Activated T-cell treated with anti-CD3 and anti-CD28 coated beads, Interleukin-2, amount 50 U/mL, for 72 hours (primary cell): ENCODE results near the gene AZIN2. TPM values are rescaled to one million over a fixed set of nuclear protein-coding genes. Genes with fewer than 3 reads are reported as not detected.
"Not testable (repeated sequence)": the region's sequence is repeated elsewhere in the genome, so short reads cannot be mapped to it uniquely, and the experiment has no call there.

ENCODE experiments used
- ATAC-seq, 2 donors: fragments of 150-1000 bp; cut with Tn5 transposase; replicated peaks in 1 of 2; 2 replicates each; pipeline ENCODE4 v1.10.0; 2021; ENCODE audit warnings: moderate library complexity in 2 of 2, mild to moderate bottlenecking in 1 of 2
- DNase-seq, 2 donors: peaks; one replicate each; pipeline ENCODE4 v3.0.0; 2021 to 2022; ENCODE audit warnings: mixed read lengths in 1 of 2
- H3K27ac Mint-ChIP-seq: one replicate; pipeline ENCODE4 v1.8.0; 2022; ENCODE audit warnings: mild to moderate bottlenecking, moderate library complexity, mixed read lengths
- H3K27me3 Mint-ChIP-seq: one replicate; pipeline ENCODE4 v1.8.0; 2022; ENCODE audit warnings: low read depth, mixed read lengths
- H3K36me3 Mint-ChIP-seq, 2 donors: one replicate each; pipeline ENCODE4 v1.8.0; 2022; ENCODE audit warnings: mixed read lengths in 2 of 2, mild to moderate bottlenecking in 1 of 2; ENCODE audit not compliant: insufficient read depth in 2 of 2
- H3K4me1 Mint-ChIP-seq: one replicate; pipeline ENCODE4 v1.8.0; 2022; ENCODE audit warnings: low read depth, mixed read lengths
- H3K4me3 Mint-ChIP-seq, 2 donors: one replicate each; pipeline ENCODE4 v1.8.0; 2022; ENCODE audit warnings: mild to moderate bottlenecking in 2 of 2, mixed read lengths in 2 of 2, moderate library complexity in 2 of 2
- H3K9me3 Mint-ChIP-seq, 2 donors: one replicate each; pipeline ENCODE4 v1.8.0; 2022; ENCODE audit warnings: mixed read lengths in 2 of 2
- total RNA-seq, 2 donors: library from RNA; stranded (reverse); gene quantifications; one replicate each; pipeline ENCODE4 v1.2.3, GENCODE V29; 2022

Gene AZIN2
- total RNA-seq, 2 donors from 2014 or later = 2.5 to 4.1 TPM

- ATAC-seq (no peak), DNase-seq (no peak)
- H3K4me3 Mint-ChIP-seq = no peak overlapping the region
- no peaks in the 10 kb centered on the region for H3K36me3 Mint-ChIP-seq
- no peaks in the 10 kb centered on the region for H3K4me1 Mint-ChIP-seq
- H3K27ac Mint-ChIP-seq = no peak overlapping the region
- H3K27me3 Mint-ChIP-seq = no peaks in the 10 kb centered on the region
- no peaks in the 10 kb centered on the region for H3K9me3 Mint-ChIP-seq
Observed at GRCh38 chr1:33117440-33118085, 36.6 kb downstream of the AZIN2 start.

GRCh38 chr1:33118274-33118673 lies 37.3 kb downstream of the AZIN2 start:
- H3K4me1 Mint-ChIP-seq = no peaks in the 10 kb centered on the region
- ATAC-seq = no peak
- no peak overlapping the region for H3K27ac Mint-ChIP-seq

GRCh38 chr1:33119050-33119449 lies 38.1 kb downstream of the AZIN2 start:
- no peaks in the 10 kb centered on the region for H3K4me1 Mint-ChIP-seq
- H3K27me3 Mint-ChIP-seq = no peaks in the 10 kb centered on the region
- H3K4me3 Mint-ChIP-seq = no peak overlapping the region
- DNase-seq = no peak
- no peak overlapping the region for H3K27ac Mint-ChIP-seq
- H3K36me3 Mint-ChIP-seq = no peaks in the 10 kb centered on the region
- H3K9me3 Mint-ChIP-seq = no peaks in the 10 kb centered on the region
- ATAC-seq = no peak

More at GRCh38 chr1:33118274-33118673, 37.3 kb downstream of the AZIN2 start:
- Mint-ChIP-seq H3K9me3 (no peaks in the 10 kb centered on the region), H3K27me3 (no peaks in the 10 kb centered on the region), H3K36me3 (no peaks in the 10 kb centered on the region), H3K4me3 (no peak overlapping the region)
- no peak for DNase-seq

- no peaks in the 10 kb centered on the region for H3K4me1 Mint-ChIP-seq
- no peaks in the 10 kb centered on the region for H3K36me3 Mint-ChIP-seq
- H3K27me3 Mint-ChIP-seq = no peaks in the 10 kb centered on the region
- H3K9me3 Mint-ChIP-seq = no peaks in the 10 kb centered on the region
- DNase-seq (no peak), ATAC-seq (peak in 1 of 2 donors; percentile 13)
- no peak overlapping the region for H3K27ac Mint-ChIP-seq
- H3K4me3 Mint-ChIP-seq = no peak overlapping the region
Observed at GRCh38 chr1:33119532-33120217, 38.7 kb downstream of the AZIN2 start.

GRCh38 chr1:33120436-33121231 lies 39.7 kb downstream of the AZIN2 start:
- ATAC-seq (peak in 1 of 2 donors; percentile 33), DNase-seq (no peak)
- no peak overlapping the region for H3K4me3 Mint-ChIP-seq
- no peaks in the 10 kb centered on the region for H3K27me3 Mint-ChIP-seq
- peaks cover 1 to 2% of the 10 kb centered on the region in 2 donors for H3K36me3 Mint-ChIP-seq
- no peak overlapping the region for H3K27ac Mint-ChIP-seq
- peaks cover 4% of the 10 kb centered on the region for H3K4me1 Mint-ChIP-seq
- H3K9me3 Mint-ChIP-seq = no peaks in the 10 kb centered on the region

GRCh38 chr1:33121728-33122127 lies 40.8 kb downstream of the AZIN2 start:
- H3K4me1 Mint-ChIP-seq = peaks cover 13% of the 10 kb centered on the region
- H3K4me3 Mint-ChIP-seq = no peak overlapping the region
- no peaks in the 10 kb centered on the region for H3K27me3 Mint-ChIP-seq
- H3K36me3 Mint-ChIP-seq = peaks cover 1 to 2% of the 10 kb centered on the region in 2 donors
- DNase-seq (no peak), ATAC-seq (no peak)
- H3K9me3 Mint-ChIP-seq = no peaks in the 10 kb centered on the region
- H3K27ac Mint-ChIP-seq = no peak overlapping the region

GRCh38 chr1:33122483-33123178 lies 41.7 kb downstream of the AZIN2 start:
- DNase-seq (no peak), ATAC-seq (no peak)
- H3K36me3 Mint-ChIP-seq = peaks cover 4 to 5% of the 10 kb centered on the region in 2 donors
- H3K4me1 Mint-ChIP-seq = peaks cover 16% of the 10 kb centered on the region
- no peak overlapping the region for H3K4me3 Mint-ChIP-seq
- H3K9me3 Mint-ChIP-seq = no peaks in the 10 kb centered on the region
- no peaks in the 10 kb centered on the region for H3K27me3 Mint-ChIP-seq
- H3K27ac Mint-ChIP-seq = no peak overlapping the region

GRCh38 chr1:33123266-33123665 lies 42.3 kb downstream of the AZIN2 start:
- H3K9me3 Mint-ChIP-seq = no peaks in the 10 kb centered on the region
- H3K36me3 Mint-ChIP-seq = peaks cover 4 to 5% of the 10 kb centered on the region in 2 donors
- no peak overlapping the region for H3K4me3 Mint-ChIP-seq
- peaks cover 18% of the 10 kb centered on the region for H3K4me1 Mint-ChIP-seq
- no peak overlapping the region for H3K27ac Mint-ChIP-seq
- no peak for DNase-seq
- ATAC-seq = no peak
- no peaks in the 10 kb centered on the region for H3K27me3 Mint-ChIP-seq

GRCh38 chr1:33124647-33125046 lies 43.7 kb downstream of the AZIN2 start:
- not testable (repeated sequence) for H3K27me3 Mint-ChIP-seq, H3K36me3 Mint-ChIP-seq, H3K27ac Mint-ChIP-seq, H3K9me3 Mint-ChIP-seq, ATAC-seq, DNase-seq, H3K4me3 Mint-ChIP-seq
- H3K4me1 Mint-ChIP-seq = peaks cover 30% of the 10 kb centered on the region

GRCh38 chr1:33126411-33127000 lies 45.6 kb downstream of the AZIN2 start:
- ATAC-seq = no peak
- Mint-ChIP-seq H3K4me3 (peak overlapping the region; percentile 93 to 98), H3K27me3 (no peaks in the 10 kb centered on the region), H3K27ac (peak overlapping the region; percentile 99), H3K9me3 (peaks cover 0 to 2% of the 10 kb centered on the region in 2 donors), H3K4me1 (peaks cover 45% of the 10 kb centered on the region), H3K36me3 (peaks cover 4 to 7% of the 10 kb centered on the region in 2 donors)
- DNase-seq = no peak

- H3K4me1 Mint-ChIP-seq = peaks cover 49% of the 10 kb centered on the region
Observed at GRCh38 chr1:33127001-33127823, 46.3 kb downstream of the AZIN2 start.

GRCh38 chr1:33128781-33129180 lies 47.8 kb downstream of the AZIN2 start:
- peaks cover 4 to 7% of the 10 kb centered on the region in 2 donors for H3K36me3 Mint-ChIP-seq
- peaks cover 0 to 2% of the 10 kb centered on the region in 2 donors for H3K9me3 Mint-ChIP-seq
- peaks cover 56% of the 10 kb centered on the region for H3K4me1 Mint-ChIP-seq
- no peaks in the 10 kb centered on the region for H3K27me3 Mint-ChIP-seq
- no peak for DNase-seq
- peak overlapping the region; percentile 71 to 93 for H3K4me3 Mint-ChIP-seq
- no peak for ATAC-seq
- peak overlapping the region; percentile 23 for H3K27ac Mint-ChIP-seq

More at GRCh38 chr1:33127001-33127823, 46.3 kb downstream of the AZIN2 start:
- peaks cover 0 to 2% of the 10 kb centered on the region in 2 donors for H3K9me3 Mint-ChIP-seq
- H3K36me3 Mint-ChIP-seq = peaks cover 4 to 7% of the 10 kb centered on the region in 2 donors
- H3K4me3 Mint-ChIP-seq = peak overlapping the region; percentile 93 to 98
- no peaks in the 10 kb centered on the region for H3K27me3 Mint-ChIP-seq
- DNase-seq (peak; percentile 99), ATAC-seq (peak; percentile 91 to 92)
- H3K27ac Mint-ChIP-seq = peak overlapping the region; percentile 99
